Stimulated activated CD8-positive, alpha-beta memory T cell treated with anti-CD3 and anti-CD28 coated beads, Interleukin-2, amount 100 ng/mL, for 1 hour (primary cell): Measurements from ENCODE around the gene APOM.

ENCODE experiments used
- DNase-seq, 2 donors: peaks; one replicate each; pipeline ENCODE4 v3.0.0-alpha.2; 2020; ENCODE audit warnings: low read depth in 2 of 2

The APOM gene

DNA sequence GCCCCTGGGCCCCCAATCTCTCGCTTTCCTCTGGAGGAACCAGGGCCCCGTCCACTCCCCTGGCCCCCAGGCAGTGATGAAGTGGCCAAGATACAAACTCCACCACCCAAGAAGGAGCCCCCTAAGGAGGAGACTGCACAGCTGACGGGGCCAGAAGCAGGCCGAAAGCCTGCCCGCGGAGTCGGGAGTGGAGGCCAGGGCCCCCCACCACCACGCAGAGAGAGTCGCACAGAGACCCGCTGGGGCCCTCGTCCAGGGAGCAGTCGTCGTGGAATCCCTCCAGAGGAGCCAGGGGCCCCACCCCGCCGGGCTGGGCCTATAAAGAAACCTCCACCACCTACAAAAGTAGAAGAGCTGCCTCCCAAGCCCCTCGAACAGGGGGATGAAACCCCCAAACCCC is 24.5 kb upstream of the APOM start:
- DNase-seq: no peak

- no peak for DNase-seq
Observed at GRCh38 chr6:31631681-31632278, 23.9 kb upstream of the APOM start.

GRCh38 chr6:31632279-31632946 is 23.3 kb upstream of the APOM start:
- no peak for DNase-seq

DNA sequence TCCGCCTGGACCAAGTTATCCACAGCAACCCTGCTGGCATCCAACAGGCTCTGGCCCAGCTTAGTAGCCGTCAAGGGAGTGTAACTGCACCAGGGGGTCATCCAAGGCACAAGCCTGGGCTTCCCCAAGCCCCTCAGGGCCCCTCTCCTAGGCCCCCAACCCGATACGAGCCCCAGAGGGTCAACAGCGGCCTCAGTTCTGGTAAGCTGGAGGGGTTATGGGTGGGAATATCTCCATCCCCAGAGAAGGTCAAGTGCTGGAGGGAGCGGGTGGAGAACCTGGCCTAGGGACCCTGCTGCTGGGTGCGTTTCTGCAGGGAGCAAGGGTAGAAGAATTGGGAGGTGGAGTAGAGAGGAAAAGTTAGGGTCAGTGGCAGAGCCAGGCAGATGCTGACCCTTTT is 22.2 kb upstream of the APOM start:
- no peak for DNase-seq

- no peak for DNase-seq
Observed at GRCh38 chr6:31634131-31634530, 21.6 kb upstream of the APOM start.

GRCh38 chr6:31634969-31635575 is 20.6 kb upstream of the APOM start:
- DNase-seq: no peak

- no peak for DNase-seq
Observed at GRCh38 chr6:31636698-31637596, 18.7 kb upstream of the APOM start.

DNA sequence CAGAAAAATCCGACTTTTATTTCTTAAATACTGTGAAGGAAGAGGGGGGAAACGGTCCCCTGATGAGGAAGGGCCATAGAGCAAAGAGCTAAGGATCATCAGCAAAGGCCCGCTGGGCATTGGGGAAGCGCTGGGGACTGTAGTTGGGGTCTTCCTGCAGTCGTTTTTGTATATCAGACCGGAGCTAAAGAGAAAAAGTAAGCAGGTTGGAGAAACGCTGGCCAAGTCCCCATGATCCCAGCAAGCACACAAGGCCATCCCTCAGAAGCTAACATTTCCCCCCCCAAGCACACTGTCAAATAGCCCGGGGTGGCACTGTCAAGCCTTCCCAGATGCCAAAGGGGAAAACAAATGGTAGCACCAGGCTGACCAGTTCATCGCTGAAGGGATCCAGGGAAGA is 16.7 kb upstream of the APOM start:
- no peak for DNase-seq

- DNase-seq: no peak
Observed at GRCh38 chr6:31639449-31639861, 16.2 kb upstream of the APOM start.

- no peak for DNase-seq
Observed at GRCh38 chr6:31640612-31641011, 15.1 kb upstream of the APOM start.

- DNase-seq: no peak
Observed at GRCh38 chr6:31641370-31641769, 14.3 kb upstream of the APOM start.

- DNase-seq: no peak
Observed at GRCh38 chr6:31642798-31643570, 12.7 kb upstream of the APOM start.

DNA sequence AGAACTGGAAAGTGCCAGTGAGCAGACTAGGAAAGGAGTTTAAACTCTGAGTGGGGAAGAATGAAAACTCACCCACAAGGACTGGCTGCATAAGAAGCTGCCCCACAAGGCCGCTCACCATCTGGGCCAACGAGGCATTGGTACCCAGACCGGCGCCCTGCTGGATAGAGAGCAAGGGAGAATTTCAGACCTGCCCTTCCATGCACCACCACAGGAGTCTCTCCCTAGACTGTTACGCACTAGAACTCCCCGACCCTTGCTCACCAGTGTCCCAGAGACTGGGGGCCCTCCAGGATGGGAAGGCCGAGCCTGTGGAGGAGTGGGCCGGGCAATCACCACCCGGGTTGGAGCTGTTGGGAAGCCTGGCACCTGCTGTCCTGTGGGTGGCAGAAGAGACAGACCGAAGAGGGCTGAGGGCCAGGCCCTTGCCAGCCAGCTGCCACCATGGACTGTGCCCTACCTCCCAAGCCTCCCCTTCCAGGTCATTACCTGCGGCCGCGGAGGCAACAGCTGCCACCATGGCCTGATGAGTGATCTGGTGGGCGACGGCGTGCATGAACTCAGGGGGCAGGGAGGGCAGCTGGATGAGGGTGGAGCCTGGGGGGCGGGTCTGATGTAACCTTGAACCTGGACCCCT is 11.8 kb upstream of the APOM start:
- DNase-seq: no peak

GRCh38 chr6:31645325-31645724 is 10.4 kb upstream of the APOM start:
- DNase-seq: no peak

DNA sequence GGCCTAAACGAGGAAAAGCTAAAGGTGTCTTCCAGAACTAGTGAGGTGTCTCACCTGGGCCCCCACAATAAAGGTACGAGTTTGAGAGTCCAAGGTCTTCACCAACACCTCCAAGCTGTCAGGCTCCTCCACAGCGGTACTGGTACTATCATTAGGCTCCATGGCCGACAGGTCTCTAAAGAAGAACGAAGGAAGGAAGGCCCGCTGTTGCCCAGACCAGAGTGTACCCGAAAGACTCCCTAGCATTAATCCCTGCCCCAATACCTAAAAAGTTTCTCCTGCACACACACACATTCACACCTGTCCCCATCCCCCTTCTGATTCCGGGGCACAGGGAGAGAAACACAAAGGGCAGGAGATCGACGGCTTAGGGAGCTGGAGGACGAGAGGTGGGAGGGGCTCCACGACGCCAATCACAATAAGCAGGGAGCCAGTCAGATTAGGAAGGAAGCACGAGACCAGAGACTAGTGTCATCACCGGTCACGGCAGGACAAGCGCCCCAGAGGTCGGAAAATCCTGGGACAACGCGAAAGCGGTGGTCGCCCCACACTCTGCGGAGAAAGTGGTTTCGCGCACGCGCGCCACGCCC is 4.0 kb upstream of the APOM start:
- DNase-seq: no peak

- DNase-seq: peak in 1 of 2 donors; percentile 73
Observed at GRCh38 chr6:31652925-31653724, 2.6 kb upstream of the APOM start.

GRCh38 chr6:31654574-31655348 is 933 bp upstream of the APOM start:
- DNase-seq: no peak

- no peak for DNase-seq
Observed at GRCh38 chr6:31657406-31658157, 1.9 kb downstream of the APOM start.
